IgD-negative memory B cell (primary cell): ENCODE data around the gene STIMATE. TPM values are rescaled to one million over a fixed set of nuclear protein-coding genes. Genes with fewer than 3 reads are reported as not detected.

ENCODE experiments used
- H3K27ac Mint-ChIP-seq, 3 donors: one replicate each; pipeline ENCODE4 v1.8.0; 2020 to 2022; ENCODE audit warnings: mild to moderate bottlenecking in 3 of 3, mixed read lengths in 3 of 3, moderate library complexity in 1 of 3
- H3K27me3 Mint-ChIP-seq: one replicate; pipeline ENCODE4 v1.8.0; 2021; ENCODE audit warnings: mixed read lengths
- H3K36me3 Mint-ChIP-seq: one replicate; pipeline ENCODE4 v1.8.0; 2020; ENCODE audit warnings: mild to moderate bottlenecking, mixed read lengths
- H3K4me1 Mint-ChIP-seq, 3 donors: one replicate each; pipeline ENCODE4 v1.8.0; 2020 to 2022; ENCODE audit warnings: mixed read lengths in 3 of 3, mild to moderate bottlenecking in 1 of 3
- H3K4me3 Mint-ChIP-seq, 4 donors: one replicate each; pipeline ENCODE4 v1.8.0; 2020 to 2022; ENCODE audit warnings: mild to moderate bottlenecking in 4 of 4, mixed read lengths in 4 of 4, moderate library complexity in 3 of 4
- H3K9me3 Mint-ChIP-seq, 3 donors: one replicate each; pipeline ENCODE4 v1.8.0; 2020 to 2021; ENCODE audit warnings: mixed read lengths in 3 of 3, mild to moderate bottlenecking in 1 of 3
- polyA plus RNA-seq: library from polyadenylated mRNA; unstranded; fragments of 300-500 nt; fragmentation: Illumina TruSeq; gene quantifications from one replicate; pipeline ENCODE4 v1.2.3, GENCODE V29; 2021

Gene STIMATE
- polyA plus RNA-seq, 1 donor from 2014 or later, result 8.3 TPM

DNA sequence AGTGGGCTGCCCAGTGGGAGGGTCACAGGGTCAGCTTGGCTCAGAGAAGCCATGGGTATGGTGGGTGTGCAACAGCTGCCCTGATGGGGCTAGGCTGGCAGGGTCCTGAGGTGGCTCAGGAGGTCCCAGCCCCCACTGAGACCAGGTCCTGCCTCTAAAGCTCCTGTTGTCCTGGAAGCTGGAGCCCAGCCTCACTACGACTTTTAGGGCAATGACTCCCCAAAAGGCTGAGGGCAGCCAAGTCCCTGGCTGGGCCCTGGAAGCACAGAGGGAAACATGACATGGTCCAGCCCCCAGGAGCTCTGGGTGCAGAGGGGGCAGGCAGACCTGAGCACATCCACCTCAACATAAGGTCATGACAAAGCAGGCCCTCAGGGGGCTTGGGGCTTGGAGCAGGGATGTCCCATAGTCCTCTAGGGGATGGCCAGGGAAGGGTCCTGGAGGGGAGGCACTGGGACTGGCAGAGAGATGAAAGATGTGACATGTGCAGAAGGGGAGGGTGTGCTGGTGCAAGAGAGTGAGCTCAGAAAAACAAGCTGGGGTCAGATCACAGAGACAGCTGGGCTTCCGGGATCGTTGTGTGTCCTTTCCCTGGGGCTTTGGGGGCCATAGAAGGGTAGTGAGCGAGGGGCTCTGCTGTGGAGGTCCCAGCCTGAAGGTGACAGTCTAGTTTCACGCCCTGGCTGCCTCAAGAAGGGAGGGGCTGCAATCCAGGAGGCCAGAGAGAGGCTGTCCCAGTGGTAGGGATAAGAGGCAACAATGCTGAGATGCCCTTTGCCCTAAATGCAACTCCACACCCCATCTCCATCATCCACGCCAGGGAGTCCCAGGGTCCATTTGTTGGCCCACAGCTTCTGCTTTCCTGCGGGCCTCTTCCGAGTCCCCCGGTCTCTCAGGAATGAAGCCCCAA lies 103.4 kb downstream of the STIMATE start:
- Mint-ChIP-seq H3K9me3 (no peaks in the 10 kb centered on the region), H3K4me1 (no peaks in the 10 kb centered on the region), H3K27ac (no peak overlapping the region), H3K27me3 (no peaks in the 10 kb centered on the region), H3K36me3 (peaks cover 2% of the 10 kb centered on the region), H3K4me3 (no peak overlapping the region)

DNA sequence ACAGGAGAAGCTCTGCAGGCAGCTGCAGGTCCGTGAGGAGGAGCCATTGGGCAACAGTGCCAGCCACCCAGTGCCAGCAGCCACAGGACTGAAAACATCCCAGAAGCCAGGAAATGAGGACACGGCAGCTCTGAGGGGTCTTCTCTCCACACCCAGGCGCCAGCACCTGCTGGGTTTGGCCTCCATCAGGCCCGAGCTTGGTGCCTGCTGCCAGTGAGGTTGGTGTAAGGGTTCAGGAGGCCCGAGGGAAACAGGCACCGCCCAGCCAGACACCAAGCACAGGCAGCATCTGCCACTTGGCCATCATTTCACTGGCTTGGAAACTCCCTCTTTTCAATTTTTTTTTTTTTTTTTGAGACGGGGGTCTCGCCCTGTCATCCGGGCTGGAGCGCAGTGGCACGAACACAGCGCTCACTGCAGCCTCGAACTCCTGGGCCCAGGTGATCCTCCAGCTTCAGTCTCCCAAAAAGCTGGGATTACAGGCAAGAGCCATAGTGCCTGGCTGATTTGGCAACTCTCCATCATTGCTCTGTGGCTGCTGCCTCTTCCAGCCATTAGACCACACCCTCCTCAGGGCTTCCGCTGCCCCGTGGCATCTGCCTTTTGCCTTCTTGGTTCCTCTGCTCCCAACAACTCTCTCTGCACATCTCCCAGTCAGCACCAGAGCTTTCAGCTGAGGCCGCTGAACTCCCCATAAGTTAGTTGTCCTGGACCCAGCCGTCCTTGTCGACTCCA lies 104.2 kb downstream of the STIMATE start:
- Mint-ChIP-seq H3K27me3 (no peaks in the 10 kb centered on the region), H3K4me3 (no peak overlapping the region), H3K4me1 (no peaks in the 10 kb centered on the region), H3K9me3 (no peaks in the 10 kb centered on the region), H3K27ac (no peak overlapping the region), H3K36me3 (peaks cover 2% of the 10 kb centered on the region)

DNA sequence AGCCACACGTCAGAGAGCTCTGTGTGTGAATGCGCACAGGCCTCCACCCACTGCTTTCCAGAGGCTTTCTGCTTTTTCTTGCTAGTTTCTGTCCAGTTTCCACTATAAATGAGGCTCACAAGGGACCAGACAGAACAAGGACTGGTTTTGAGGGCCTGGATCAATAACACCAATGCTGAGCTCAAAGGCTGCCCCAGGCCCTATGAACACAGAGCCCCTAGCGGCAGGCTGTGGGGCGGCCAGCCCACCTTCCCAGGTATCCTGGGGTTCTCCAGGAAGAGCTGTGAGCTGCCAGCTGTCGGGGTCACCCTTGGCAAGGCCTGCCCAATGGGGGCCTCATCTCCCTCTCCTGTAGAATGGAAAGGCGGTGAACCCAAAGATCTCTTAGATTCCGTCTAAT lies 104.9 kb downstream of the STIMATE start:
- peaks cover 2% of the 10 kb centered on the region for H3K36me3 Mint-ChIP-seq
- no peaks in the 10 kb centered on the region for H3K4me1 Mint-ChIP-seq
- H3K4me3 Mint-ChIP-seq, result no peak overlapping the region
- H3K27me3 Mint-ChIP-seq, result no peaks in the 10 kb centered on the region
- H3K9me3 Mint-ChIP-seq, result no peaks in the 10 kb centered on the region
- no peak overlapping the region for H3K27ac Mint-ChIP-seq

DNA sequence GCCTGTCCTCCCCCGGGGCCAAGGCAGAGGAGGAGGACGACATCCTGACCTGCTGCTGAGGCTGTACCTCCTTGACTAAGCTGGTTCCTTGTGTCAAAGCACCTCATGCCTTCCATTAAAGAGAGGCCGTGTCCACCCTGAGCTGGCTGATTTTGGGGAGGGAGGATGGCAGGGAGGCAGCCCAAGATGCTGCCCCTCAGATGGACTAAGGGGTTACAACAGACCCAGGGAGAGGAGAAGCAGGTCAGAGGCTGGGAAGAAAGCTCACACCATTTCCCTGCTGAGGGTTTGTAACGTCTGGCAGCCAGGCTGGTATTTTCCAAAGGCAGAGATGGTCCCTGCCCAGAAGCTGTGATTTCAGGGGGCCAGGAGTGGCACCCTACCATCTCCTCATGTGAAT lies 105.4 kb downstream of the STIMATE start:
- no peaks in the 10 kb centered on the region for H3K4me1 Mint-ChIP-seq
- no peaks in the 10 kb centered on the region for H3K9me3 Mint-ChIP-seq
- peaks cover 2% of the 10 kb centered on the region for H3K36me3 Mint-ChIP-seq
- H3K4me3 Mint-ChIP-seq, result no peak overlapping the region
- H3K27me3 Mint-ChIP-seq, result no peaks in the 10 kb centered on the region
- H3K27ac Mint-ChIP-seq, result no peak overlapping the region

DNA sequence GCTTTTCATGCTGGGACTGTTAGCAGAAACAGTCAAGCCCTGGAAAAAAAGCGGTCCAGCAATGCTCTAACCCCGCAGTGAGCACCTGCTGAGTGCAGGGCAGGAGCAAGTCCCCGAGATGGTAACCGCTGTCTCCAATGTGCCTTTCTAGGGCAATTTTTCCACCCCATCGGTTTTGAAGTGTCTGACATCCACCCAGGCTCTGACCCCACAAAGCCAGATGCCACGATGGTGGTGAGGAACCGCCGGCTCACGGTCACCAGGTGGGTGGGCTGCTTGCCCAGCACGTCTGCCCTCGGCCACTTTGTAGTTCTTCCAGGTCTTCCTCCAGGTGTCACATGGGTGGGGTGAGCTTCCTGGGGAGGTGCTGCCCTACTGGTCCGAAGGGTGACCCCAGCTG lies 106.0 kb downstream of the STIMATE start:
- Mint-ChIP-seq H3K4me1 (no peaks in the 10 kb centered on the region), H3K36me3 (peaks cover 2% of the 10 kb centered on the region), H3K9me3 (no peaks in the 10 kb centered on the region), H3K27ac (no peak overlapping the region), H3K4me3 (no peak overlapping the region), H3K27me3 (no peaks in the 10 kb centered on the region)

DNA sequence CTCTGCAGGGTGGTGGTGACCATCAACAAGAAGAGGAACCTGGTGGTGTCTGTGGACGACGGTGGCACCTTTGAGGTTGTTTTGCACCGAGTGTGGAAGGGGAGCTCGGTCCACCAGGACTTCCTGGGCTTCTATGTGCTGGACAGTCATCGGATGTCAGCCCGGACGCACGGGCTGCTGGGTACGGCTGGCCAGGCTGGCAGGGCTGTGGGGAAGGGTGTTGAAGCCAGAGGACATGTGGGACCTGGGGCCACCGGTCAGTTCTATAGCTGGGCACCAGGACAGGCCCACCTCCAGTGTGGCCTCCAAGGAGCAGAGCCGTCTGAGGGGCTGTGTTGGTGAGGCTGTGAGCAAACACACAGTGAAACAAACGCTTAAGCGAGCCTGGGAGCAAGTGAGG lies 106.6 kb downstream of the STIMATE start:
- H3K27me3 Mint-ChIP-seq, result no peaks in the 10 kb centered on the region
- H3K4me1 Mint-ChIP-seq, result no peaks in the 10 kb centered on the region
- H3K9me3 Mint-ChIP-seq, result no peaks in the 10 kb centered on the region
- peaks cover 2% of the 10 kb centered on the region for H3K36me3 Mint-ChIP-seq
- H3K4me3 Mint-ChIP-seq, result no peak overlapping the region
- no peak overlapping the region for H3K27ac Mint-ChIP-seq

DNA sequence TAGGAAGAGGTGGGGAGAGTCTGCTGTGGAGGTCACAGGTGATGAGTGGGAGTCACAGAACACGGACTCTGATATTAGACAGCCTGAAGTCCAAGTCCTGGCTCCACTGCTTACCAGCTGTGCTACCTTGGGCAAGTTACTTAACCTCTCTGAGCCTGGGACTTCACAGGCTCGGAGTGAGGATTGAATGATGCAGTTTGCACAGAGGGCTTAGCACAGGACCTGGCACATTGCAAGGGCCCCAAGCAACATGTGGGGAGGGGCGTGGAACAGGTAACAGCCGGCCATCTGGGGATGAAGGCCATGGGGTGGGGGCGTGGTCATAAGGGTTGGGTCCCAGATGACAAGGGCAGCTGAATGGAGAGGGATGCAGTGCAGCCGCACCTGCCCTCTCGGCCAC lies 107.0 kb downstream of the STIMATE start:
- H3K27ac Mint-ChIP-seq, result no peak overlapping the region
- no peaks in the 10 kb centered on the region for H3K9me3 Mint-ChIP-seq
- peaks cover 2% of the 10 kb centered on the region for H3K36me3 Mint-ChIP-seq
- H3K4me1 Mint-ChIP-seq, result no peaks in the 10 kb centered on the region
- H3K27me3 Mint-ChIP-seq, result no peaks in the 10 kb centered on the region
- H3K4me3 Mint-ChIP-seq, result no peak overlapping the region

DNA sequence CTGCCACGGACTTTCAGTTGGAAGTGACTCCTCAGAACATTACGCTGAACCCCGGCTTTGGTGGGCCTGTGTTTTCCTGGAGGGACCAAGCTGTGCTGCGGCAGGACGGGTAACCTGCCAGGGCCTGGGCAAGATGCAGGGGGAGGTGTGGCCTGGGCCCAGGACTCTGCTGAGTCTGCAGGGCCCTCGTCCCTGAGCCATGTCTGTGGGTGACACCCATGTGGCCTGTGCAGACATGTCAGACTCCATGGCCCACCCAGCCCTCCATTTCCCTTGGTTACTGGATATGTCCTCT lies 107.7 kb downstream of the STIMATE start:
- H3K4me3 Mint-ChIP-seq, result no peak overlapping the region
- no peaks in the 10 kb centered on the region for H3K4me1 Mint-ChIP-seq
- peaks cover 2% of the 10 kb centered on the region for H3K36me3 Mint-ChIP-seq
- H3K27ac Mint-ChIP-seq, result no peak overlapping the region
- peaks cover 2% of the 10 kb centered on the region for H3K27me3 Mint-ChIP-seq
- H3K9me3 Mint-ChIP-seq, result no peaks in the 10 kb centered on the region

DNA sequence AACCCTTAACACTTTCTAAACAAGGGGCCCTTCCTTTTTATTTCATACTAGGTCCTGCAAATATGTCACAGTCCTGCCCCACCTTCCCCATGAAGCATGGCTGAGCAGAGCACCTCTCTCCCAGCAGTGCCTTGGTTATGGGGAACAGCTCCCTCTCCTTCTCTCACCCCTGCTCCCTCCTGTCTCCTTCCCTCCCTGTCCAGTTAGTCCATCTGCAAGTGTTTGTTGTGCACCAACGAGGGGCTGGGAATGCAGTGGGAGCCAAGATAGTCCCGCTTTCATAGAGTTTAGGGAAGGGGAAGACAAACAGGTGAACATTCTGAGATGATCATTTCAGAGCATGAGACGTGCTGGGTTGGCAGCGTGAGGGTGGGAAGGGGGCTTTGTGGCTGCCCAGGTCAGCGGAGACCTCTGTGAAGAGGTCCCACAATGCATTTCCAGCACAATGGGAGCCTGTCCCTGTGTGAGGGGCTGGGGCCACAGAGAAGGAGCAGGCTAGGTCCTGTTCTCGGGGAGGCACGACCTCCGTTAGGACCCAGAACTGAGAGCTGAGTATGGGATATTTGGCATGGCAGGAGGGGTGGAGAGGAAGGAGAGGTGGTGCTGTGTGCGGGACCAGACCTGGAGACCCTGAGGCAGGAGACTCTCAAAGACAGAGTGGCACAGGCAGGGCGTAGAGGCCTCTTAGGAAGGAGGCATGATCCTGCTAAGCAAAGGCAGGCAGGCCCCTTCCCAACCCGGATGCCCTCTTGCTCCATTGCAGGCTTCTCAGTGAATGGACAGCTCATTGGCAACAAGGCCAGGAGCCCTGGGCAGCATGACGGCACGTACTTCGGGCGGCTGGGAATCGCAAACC lies 108.2 kb downstream of the STIMATE start:
- Mint-ChIP-seq H3K27ac (no peak overlapping the region), H3K36me3 (peaks cover 2% of the 10 kb centered on the region), H3K9me3 (no peaks in the 10 kb centered on the region), H3K4me3 (no peak overlapping the region), H3K27me3 (peaks cover 4% of the 10 kb centered on the region), H3K4me1 (no peaks in the 10 kb centered on the region)

DNA sequence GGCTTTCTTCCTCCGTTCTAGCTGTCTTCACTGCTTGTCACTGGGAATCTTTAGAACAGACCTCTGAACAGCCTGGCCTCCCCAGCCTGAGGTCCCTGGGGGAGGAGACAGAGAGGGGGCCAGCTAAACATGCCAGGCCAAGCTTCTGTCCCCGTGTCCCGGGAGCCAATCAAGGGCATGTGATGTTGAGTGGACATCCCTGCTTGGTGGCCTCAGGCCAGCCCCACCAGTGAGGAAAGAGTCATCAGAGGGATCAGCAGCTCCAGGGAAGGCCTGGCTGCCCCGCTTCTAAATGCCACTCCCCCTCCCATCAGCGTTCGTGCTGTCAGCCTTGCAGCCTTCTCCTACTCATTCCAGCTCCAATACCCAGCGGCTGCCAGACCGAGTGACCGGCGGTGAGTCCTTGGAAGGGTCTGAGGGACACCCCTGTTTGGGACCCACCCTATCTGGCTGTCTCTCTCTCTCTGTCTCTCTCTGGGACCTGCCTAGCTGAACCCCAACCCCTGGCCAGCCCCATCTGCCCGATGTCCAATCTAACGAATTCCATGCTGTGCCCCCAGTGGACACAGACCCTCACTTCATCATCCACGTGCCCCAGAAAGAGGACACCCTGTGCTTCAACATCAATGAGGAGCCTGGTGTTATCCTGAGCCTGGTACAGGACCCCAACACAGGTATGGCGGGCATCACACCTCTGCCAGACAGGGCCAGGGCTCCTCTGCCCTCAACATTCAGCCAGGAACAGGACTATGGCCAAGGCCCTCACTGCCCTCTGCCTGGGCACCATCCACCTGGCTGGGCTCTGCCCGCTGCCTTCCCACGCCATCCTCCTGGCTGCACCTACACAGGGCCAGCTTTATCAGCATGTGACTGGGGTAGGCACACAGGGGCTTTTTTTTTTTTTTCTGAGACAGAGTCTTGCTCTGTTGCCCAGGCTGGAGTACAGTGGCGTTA lies 109.4 kb downstream of the STIMATE start:
- peak overlapping the region in 1 of 3 donors; percentile 23 for H3K27ac Mint-ChIP-seq
- H3K4me3 Mint-ChIP-seq, result no peak overlapping the region
- no peaks in the 10 kb centered on the region for H3K9me3 Mint-ChIP-seq
- no peaks in the 10 kb centered on the region for H3K4me1 Mint-ChIP-seq
- peaks cover 2% of the 10 kb centered on the region for H3K36me3 Mint-ChIP-seq
- peaks cover 4% of the 10 kb centered on the region for H3K27me3 Mint-ChIP-seq

DNA sequence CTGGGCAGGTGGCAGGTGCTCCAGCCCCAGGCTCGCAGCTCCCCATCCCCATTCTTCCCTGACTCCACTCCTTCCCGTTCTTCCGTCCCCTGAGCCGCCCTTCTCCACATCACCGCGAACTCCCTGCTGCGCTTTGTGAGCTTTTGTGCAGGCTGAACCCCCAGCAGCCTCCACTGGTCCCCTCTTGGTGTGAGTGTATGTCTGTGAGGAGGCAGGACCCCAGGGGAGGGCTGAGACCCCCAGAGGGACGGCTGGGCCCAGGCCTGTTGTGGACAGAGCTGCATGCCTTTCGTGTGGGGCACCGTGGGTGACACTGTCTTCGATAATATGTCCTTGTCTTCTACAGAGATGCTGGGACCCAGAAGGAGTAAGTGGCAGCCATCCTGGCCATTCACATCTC lies 110.1 kb downstream of the STIMATE start:
- H3K36me3 Mint-ChIP-seq, result peaks cover 2% of the 10 kb centered on the region
- no peak overlapping the region for H3K4me3 Mint-ChIP-seq
- no peaks in the 10 kb centered on the region for H3K4me1 Mint-ChIP-seq
- peak overlapping the region in 1 of 3 donors; percentile 23 for H3K27ac Mint-ChIP-seq
- peaks cover 4% of the 10 kb centered on the region for H3K27me3 Mint-ChIP-seq
- no peaks in the 10 kb centered on the region for H3K9me3 Mint-ChIP-seq
